Choroid plexus epithelial cell (primary cell): ENCODE data around the gene XAF1.

ENCODE experiments used
- DNase-seq: peaks from one replicate; pipeline ENCODE4 v3.0.0-alpha.2; 2010; ENCODE audit warnings: low read depth
- H3K4me3 ChIP-seq: 2 replicates; pipeline ENCODE4 v1.5.1; 2011; ENCODE audit warnings: low read depth, mild to moderate bottlenecking, control low read depth, low read length, moderate library complexity
- CTCF ChIP-seq: conservative IDR thresholded peaks from 2 replicates; pipeline ENCODE4 v1.5.1; 2011; ENCODE audit warnings: low read depth, mild to moderate bottlenecking, control low read depth, inconsistent platforms, low read length, moderate library complexity

The XAF1 gene

GRCh38 chr17:6755731-6756184 lies at the start of gene XAF1:
XAF1 (plus strand) TSS chr17:6756046; CDS start chr17:6756079, 33 bp downstream.
- DNase-seq, result peak; percentile 87
- no peak for TF ChIP-seq CTCF
- peak within 1 kb of the TSS; percentile 64 for H3K4me3 ChIP-seq

- no peak for DNase-seq
- no peak overlapping the region for H3K4me3 ChIP-seq
- no peak for TF ChIP-seq CTCF
These were observed 49.3 kb upstream of the XAF1 start for GRCh38 chr17:6706499-6706898.

GRCh38 chr17:6706996-6707395 lies 48.9 kb upstream of the XAF1 start:
- no peak overlapping the region for H3K4me3 ChIP-seq
- no peak for DNase-seq

GRCh38 chr17:6708357-6708961 lies 47.4 kb upstream of the XAF1 start:
- no peak for TF ChIP-seq CTCF
- no peak for DNase-seq
- H3K4me3 ChIP-seq, result no peak overlapping the region

More at GRCh38 chr17:6706996-6707395, 48.9 kb upstream of the XAF1 start:
- TF ChIP-seq CTCF, result no peak

GRCh38 chr17:6710317-6710716 lies 45.5 kb upstream of the XAF1 start:
- peak; percentile 15 for TF ChIP-seq CTCF
- DNase-seq, result no peak
- no peak overlapping the region for H3K4me3 ChIP-seq

GRCh38 chr17:6711081-6711674 lies 44.7 kb upstream of the XAF1 start:
- H3K4me3 ChIP-seq, result no peak overlapping the region
- no peak for DNase-seq
- TF ChIP-seq CTCF, result no peak

- no peak for TF ChIP-seq CTCF
- no peak for DNase-seq
- H3K4me3 ChIP-seq, result no peak overlapping the region
These were observed 44.2 kb upstream of the XAF1 start for GRCh38 chr17:6711681-6712057.
